Measurements from ENCODE around the gene CPA4.

Gene CPA4

GRCh38 chr7:130276796-130277762, 15.9 kb upstream of the CPA4 start:
- no peak overlapping the region for H3K4me3 ChIP-seq (ENCODE audit: control insufficient read depth, low read depth, low read length)
- no peak for TF ChIP-seq CTCF (conservative IDR thresholded peaks at IDR 0.05; ENCODE audit: control insufficient read depth, insufficient read depth, low read depth, low read length)
- DNase-seq (ENCODE audit: low read depth) = peak; percentile 80

- H3K4me3 ChIP-seq (ENCODE audit: control insufficient read depth, low read depth, low read length) = no peak overlapping the region
- DNase-seq (ENCODE audit: low read depth) = peak; percentile 76
- TF ChIP-seq CTCF (conservative IDR thresholded peaks at IDR 0.05; ENCODE audit: control insufficient read depth, insufficient read depth, low read depth, low read length) = peak; percentile 65
Observed at GRCh38 chr7:130277763-130278643, 15.0 kb upstream of the CPA4 start.

- no peak for TF ChIP-seq CTCF (conservative IDR thresholded peaks at IDR 0.05; ENCODE audit: control insufficient read depth, insufficient read depth, low read depth, low read length)
- DNase-seq (ENCODE audit: low read depth) = peak; percentile 93
- H3K4me3 ChIP-seq (ENCODE audit: control insufficient read depth, low read depth, low read length) = no peak overlapping the region
Observed at GRCh38 chr7:130278860-130279259, 14.1 kb upstream of the CPA4 start.

- H3K4me3 ChIP-seq (ENCODE audit: control insufficient read depth, low read depth, low read length) = no peak overlapping the region
- DNase-seq (ENCODE audit: low read depth) = peak; percentile 55
- TF ChIP-seq CTCF (conservative IDR thresholded peaks at IDR 0.05; ENCODE audit: control insufficient read depth, insufficient read depth, low read depth, low read length) = no peak
Observed at GRCh38 chr7:130279286-130279685, 13.7 kb upstream of the CPA4 start.

- no peak for TF ChIP-seq CTCF (conservative IDR thresholded peaks at IDR 0.05; ENCODE audit: control insufficient read depth, insufficient read depth, low read depth, low read length)
- no peak overlapping the region for H3K4me3 ChIP-seq (ENCODE audit: control insufficient read depth, low read depth, low read length)
- no peak for DNase-seq (ENCODE audit: low read depth)
Observed at GRCh38 chr7:130279906-130280305, 13.1 kb upstream of the CPA4 start.

GRCh38 chr7:130281260-130281659, 11.7 kb upstream of the CPA4 start:
- peak; percentile 86 for DNase-seq (ENCODE audit: low read depth)
- no peak overlapping the region for H3K4me3 ChIP-seq (ENCODE audit: control insufficient read depth, low read depth, low read length)
- TF ChIP-seq CTCF (conservative IDR thresholded peaks at IDR 0.05; ENCODE audit: control insufficient read depth, insufficient read depth, low read depth, low read length) = no peak
